Measurements from ENCODE around the gene PBRM1. TPM values are rescaled to one million over a fixed set of nuclear protein-coding genes. Genes with fewer than 3 reads are reported as not detected.

Gene PBRM1
- total RNA-seq, 1 experiment from 2014 or later = 40.0 TPM

DNA sequence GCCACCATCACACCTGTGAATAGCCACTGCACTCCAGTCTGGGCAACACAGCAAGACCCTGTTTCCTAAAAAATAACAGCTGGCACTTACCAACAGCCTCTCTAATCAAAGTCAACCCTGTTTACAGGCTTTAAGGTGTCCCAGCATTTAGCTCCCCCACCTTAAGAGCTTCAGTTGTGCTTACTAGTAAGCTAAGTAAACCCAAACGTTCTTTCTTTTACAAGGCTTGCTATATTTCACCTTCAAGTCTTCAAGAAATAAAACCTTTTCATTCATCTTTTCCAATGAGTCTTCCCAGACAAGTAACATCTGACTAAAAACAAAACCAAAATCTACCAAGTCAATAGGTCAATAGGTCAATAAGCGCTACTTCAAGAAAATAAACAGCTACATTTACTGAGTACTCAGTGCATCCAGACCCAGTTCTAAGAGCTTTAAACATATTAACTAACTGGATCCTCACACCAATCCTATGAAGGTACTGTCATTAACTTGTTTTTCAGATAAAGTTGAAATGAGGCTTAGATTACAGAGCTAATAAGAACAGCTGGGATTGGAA lies 62.4 kb downstream of the PBRM1 start:
- intact Hi-C loops (cut with micrococcal nuclease) = no loop called here
- H3K36me3 ChIP-seq (ENCODE audit: control insufficient read depth in 1 of 2, insufficient read depth in 2 of 2, low read length in 2 of 2) = peaks cover 12 to 19% of the 10 kb centered on the region in 2 experiments; a peak in 3 of 4 replicates
- ATAC-seq = no peak

More for the DNA sequence above, 62.4 kb downstream of the PBRM1 start:
- Histone ChIP-seq H3K27ac (ENCODE audit: low read depth, low read length) (no peak overlapping the region), H3K79me2 (ENCODE audit: insufficient read depth, low read length) (no peaks in the 10 kb centered on the region), H3K27me3 (ENCODE audit: insufficient read depth, low read length) (no peaks in the 10 kb centered on the region), H4K20me1 (ENCODE audit: insufficient read depth) (no peaks in the 10 kb centered on the region), H2AFZ (ENCODE audit: low read depth, low read length, poor library complexity, severe bottlenecking) (no peak overlapping the region), H3K4me3 (replicated peaks in 1 of 2; ENCODE audit: low read depth in 1 of 2, low read length in 2 of 2) (no peak overlapping the region), H3K9me3 (ENCODE audit: control insufficient read depth in 1 of 2, insufficient read depth in 1 of 2, low read depth in 1 of 2, low read length in 2 of 2) (no peaks in the 10 kb centered on the region), H3K4me1 (ENCODE audit: control insufficient read depth in 1 of 2, insufficient read depth in 2 of 2, low read length in 2 of 2) (no peaks in the 10 kb centered on the region), H3K9me2 (ENCODE audit: insufficient read depth) (no peaks in the 10 kb centered on the region), H3K9ac (ENCODE audit: low read length) (no peak overlapping the region), H3K4me2 (ENCODE audit: low read length) (no peak overlapping the region)
- ChIA-PET RAD21 (ENCODE audit: low non-redundant PET in 1 of 2, low total read pairs in 2 of 2, uncharacterized antibody in 2 of 2, unreplicated experiment in 2 of 2) (no interaction called here), CTCF (no interaction called here), POLR2A (no interaction called here)
- no peak for DNase-seq (ENCODE audit: low read depth, low spot score)
- TF ChIP-seq, protein P1, sequence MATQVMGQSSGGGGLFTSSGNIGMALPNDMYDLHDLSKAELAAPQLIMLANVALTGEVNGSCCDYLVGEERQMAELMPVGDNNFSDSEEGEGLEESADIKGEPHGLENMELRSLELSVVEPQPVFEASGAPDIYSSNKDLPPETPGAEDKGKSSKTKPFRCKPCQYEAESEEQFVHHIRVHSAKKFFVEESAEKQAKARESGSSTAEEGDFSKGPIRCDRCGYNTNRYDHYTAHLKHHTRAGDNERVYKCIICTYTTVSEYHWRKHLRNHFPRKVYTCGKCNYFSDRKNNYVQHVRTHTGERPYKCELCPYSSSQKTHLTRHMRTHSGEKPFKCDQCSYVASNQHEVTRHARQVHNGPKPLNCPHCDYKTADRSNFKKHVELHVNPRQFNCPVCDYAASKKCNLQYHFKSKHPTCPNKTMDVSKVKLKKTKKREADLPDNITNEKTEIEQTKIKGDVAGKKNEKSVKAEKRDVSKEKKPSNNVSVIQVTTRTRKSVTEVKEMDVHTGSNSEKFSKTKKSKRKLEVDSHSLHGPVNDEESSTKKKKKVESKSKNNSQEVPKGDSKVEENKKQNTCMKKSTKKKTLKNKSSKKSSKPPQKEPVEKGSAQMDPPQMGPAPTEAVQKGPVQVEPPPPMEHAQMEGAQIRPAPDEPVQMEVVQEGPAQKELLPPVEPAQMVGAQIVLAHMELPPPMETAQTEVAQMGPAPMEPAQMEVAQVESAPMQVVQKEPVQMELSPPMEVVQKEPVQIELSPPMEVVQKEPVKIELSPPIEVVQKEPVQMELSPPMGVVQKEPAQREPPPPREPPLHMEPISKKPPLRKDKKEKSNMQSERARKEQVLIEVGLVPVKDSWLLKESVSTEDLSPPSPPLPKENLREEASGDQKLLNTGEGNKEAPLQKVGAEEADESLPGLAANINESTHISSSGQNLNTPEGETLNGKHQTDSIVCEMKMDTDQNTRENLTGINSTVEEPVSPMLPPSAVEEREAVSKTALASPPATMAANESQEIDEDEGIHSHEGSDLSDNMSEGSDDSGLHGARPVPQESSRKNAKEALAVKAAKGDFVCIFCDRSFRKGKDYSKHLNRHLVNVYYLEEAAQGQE (IDR thresholded peaks at IDR 0.05; ENCODE audit: low read depth) = no peak
- TF ChIP-seq EGR1 (IDR thresholded peaks at IDR 0.05; ENCODE audit: low read depth) (no peak), CBX3 (IDR thresholded peaks at IDR 0.05; ENCODE audit: low read depth) (no peak), SP1 (IDR thresholded peaks at IDR 0.05; ENCODE audit: low read depth) (no peak), ELF1 (IDR thresholded peaks at IDR 0.05; ENCODE audit: borderline replicate concordance, low read depth) (no peak), YY1 (IDR thresholded peaks at IDR 0.05; ENCODE audit: extremely low read depth, insufficient replicate concordance, low read depth, low read length) (no peak), JUND (IDR thresholded peaks at IDR 0.05) (no peak), SRF (IDR thresholded peaks at IDR 0.05; ENCODE audit: low read depth) (no peak), POLR2AphosphoS5 (IDR thresholded peaks at IDR 0.05; ENCODE audit: low read depth, low read length) (no peak)
- TF ChIP-seq, protein P2, sequence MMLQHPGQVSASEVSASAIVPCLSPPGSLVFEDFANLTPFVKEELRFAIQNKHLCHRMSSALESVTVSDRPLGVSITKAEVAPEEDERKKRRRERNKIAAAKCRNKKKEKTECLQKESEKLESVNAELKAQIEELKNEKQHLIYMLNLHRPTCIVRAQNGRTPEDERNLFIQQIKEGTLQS (IDR thresholded peaks at IDR 0.05) = no peak
- TF ChIP-seq, protein P3, sequence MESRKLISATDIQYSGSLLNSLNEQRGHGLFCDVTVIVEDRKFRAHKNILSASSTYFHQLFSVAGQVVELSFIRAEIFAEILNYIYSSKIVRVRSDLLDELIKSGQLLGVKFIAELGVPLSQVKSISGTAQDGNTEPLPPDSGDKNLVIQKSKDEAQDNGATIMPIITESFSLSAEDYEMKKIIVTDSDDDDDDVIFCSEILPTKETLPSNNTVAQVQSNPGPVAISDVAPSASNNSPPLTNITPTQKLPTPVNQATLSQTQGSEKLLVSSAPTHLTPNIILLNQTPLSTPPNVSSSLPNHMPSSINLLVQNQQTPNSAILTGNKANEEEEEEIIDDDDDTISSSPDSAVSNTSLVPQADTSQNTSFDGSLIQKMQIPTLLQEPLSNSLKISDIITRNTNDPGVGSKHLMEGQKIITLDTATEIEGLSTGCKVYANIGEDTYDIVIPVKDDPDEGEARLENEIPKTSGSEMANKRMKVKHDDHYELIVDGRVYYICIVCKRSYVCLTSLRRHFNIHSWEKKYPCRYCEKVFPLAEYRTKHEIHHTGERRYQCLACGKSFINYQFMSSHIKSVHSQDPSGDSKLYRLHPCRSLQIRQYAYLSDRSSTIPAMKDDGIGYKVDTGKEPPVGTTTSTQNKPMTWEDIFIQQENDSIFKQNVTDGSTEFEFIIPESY (IDR thresholded peaks at IDR 0.05; ENCODE audit: extremely low read depth, insufficient replicate concordance, low read length) = no peak
- TF ChIP-seq, protein P4, sequence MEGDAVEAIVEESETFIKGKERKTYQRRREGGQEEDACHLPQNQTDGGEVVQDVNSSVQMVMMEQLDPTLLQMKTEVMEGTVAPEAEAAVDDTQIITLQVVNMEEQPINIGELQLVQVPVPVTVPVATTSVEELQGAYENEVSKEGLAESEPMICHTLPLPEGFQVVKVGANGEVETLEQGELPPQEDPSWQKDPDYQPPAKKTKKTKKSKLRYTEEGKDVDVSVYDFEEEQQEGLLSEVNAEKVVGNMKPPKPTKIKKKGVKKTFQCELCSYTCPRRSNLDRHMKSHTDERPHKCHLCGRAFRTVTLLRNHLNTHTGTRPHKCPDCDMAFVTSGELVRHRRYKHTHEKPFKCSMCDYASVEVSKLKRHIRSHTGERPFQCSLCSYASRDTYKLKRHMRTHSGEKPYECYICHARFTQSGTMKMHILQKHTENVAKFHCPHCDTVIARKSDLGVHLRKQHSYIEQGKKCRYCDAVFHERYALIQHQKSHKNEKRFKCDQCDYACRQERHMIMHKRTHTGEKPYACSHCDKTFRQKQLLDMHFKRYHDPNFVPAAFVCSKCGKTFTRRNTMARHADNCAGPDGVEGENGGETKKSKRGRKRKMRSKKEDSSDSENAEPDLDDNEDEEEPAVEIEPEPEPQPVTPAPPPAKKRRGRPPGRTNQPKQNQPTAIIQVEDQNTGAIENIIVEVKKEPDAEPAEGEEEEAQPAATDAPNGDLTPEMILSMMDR (IDR thresholded peaks at IDR 0.05 in 2 of 3, conservative IDR thresholded peaks at IDR 0.05 in 1 of 3; ENCODE audit: borderline replicate concordance in 1 of 3, insufficient read depth in 1 of 3, low read depth in 2 of 3, low read length in 2 of 3) = no peak
- no TSS peak for BruUV-seq (replicated peaks)

Measured in HCT116 (cell line).